ENCODE measurements around the gene NUCB1.
A peak's percentile ranks its signal among the peaks of the same experiment; 100 is the strongest.

- no peak for TF ChIP-seq SRSF1 (IDR thresholded peaks at IDR 0.05; ENCODE audit: low read depth, low read length)
- TF ChIP-seq BCL6 (CRISPR knock-in tag; IDR thresholded peaks at IDR 0.05), result no peak
- TF ChIP-seq POLR2A (conservative IDR thresholded peaks at IDR 0.05), result peak; percentile 94
Observed at GRCh38 chr19:48967346-48968178, 67.5 kb downstream of the NUCB1 start.
